HG03354 (cell line): ENCODE measurements around the gene ZBTB20.

Experiments
- ATAC-seq: cut with Tn5 transposase; IDR thresholded peaks from one replicate; pipeline ENCODE4 v1.9.1; 2021; ENCODE audit warnings: mild to moderate bottlenecking; ENCODE audit not compliant: unreplicated experiment, poor library complexity, severe bottlenecking

The ZBTB20 gene

GRCh38 chr3:114484919-114485318 lies 662.2 kb downstream of the ZBTB20 start:
- ATAC-seq = no peak

- no peak for ATAC-seq
Measured at GRCh38 chr3:114481113-114481512, 666.0 kb downstream of the ZBTB20 start.

GRCh38 chr3:114480442-114480841 lies 666.6 kb downstream of the ZBTB20 start:
- no peak for ATAC-seq

GRCh38 chr3:114478801-114479200 lies 668.3 kb downstream of the ZBTB20 start:
- ATAC-seq = no peak

GRCh38 chr3:114476511-114476910 lies 670.6 kb downstream of the ZBTB20 start:
- no peak for ATAC-seq

GRCh38 chr3:114471478-114471877 lies 675.6 kb downstream of the ZBTB20 start:
- ATAC-seq = no peak

- no peak for ATAC-seq
Measured at GRCh38 chr3:114469070-114469469, 678.0 kb downstream of the ZBTB20 start.

GRCh38 chr3:114466816-114467215 lies 680.3 kb downstream of the ZBTB20 start:
- ATAC-seq = no peak

GRCh38 chr3:114466251-114466650 lies 680.8 kb downstream of the ZBTB20 start:
- no peak for ATAC-seq

- ATAC-seq = peak; percentile 88
Measured at GRCh38 chr3:114464548-114464947, 682.5 kb downstream of the ZBTB20 start.

GRCh38 chr3:114462750-114463149 lies 684.3 kb downstream of the ZBTB20 start:
- no peak for ATAC-seq

GRCh38 chr3:114460459-114460858 lies 686.6 kb downstream of the ZBTB20 start:
- peak; percentile 60 for ATAC-seq

- peak; percentile 84 for ATAC-seq
Measured at GRCh38 chr3:114456742-114457141, 690.3 kb downstream of the ZBTB20 start.

GRCh38 chr3:114455432-114455831 lies 691.7 kb downstream of the ZBTB20 start:
- no peak for ATAC-seq

GRCh38 chr3:114454551-114455251 lies 692.4 kb downstream of the ZBTB20 start:
- no peak for ATAC-seq

- ATAC-seq = no peak
Measured at GRCh38 chr3:114453361-114453780, 693.7 kb downstream of the ZBTB20 start.

GRCh38 chr3:114452937-114453336 lies 694.2 kb downstream of the ZBTB20 start:
- no peak for ATAC-seq

- no peak for ATAC-seq
Measured at GRCh38 chr3:114452256-114452655, 694.8 kb downstream of the ZBTB20 start.

GRCh38 chr3:114451561-114452018 lies 695.5 kb downstream of the ZBTB20 start:
- ATAC-seq = peak; percentile 5

- ATAC-seq = peak; percentile 39
Measured at GRCh38 chr3:114451051-114451451, 696.0 kb downstream of the ZBTB20 start.

- peak; percentile 37 for ATAC-seq
Measured at GRCh38 chr3:114450008-114450596, 697.0 kb downstream of the ZBTB20 start.
